GM21723 (cell line): ENCODE results near the gene GPX1.

Source experiments
- ATAC-seq: cut with Tn5 transposase; IDR thresholded peaks from one replicate; pipeline ENCODE4 v1.9.1; 2021; ENCODE audit warnings: mild to moderate bottlenecking, moderate library complexity; ENCODE audit not compliant: unreplicated experiment

Gene GPX1

DNA sequence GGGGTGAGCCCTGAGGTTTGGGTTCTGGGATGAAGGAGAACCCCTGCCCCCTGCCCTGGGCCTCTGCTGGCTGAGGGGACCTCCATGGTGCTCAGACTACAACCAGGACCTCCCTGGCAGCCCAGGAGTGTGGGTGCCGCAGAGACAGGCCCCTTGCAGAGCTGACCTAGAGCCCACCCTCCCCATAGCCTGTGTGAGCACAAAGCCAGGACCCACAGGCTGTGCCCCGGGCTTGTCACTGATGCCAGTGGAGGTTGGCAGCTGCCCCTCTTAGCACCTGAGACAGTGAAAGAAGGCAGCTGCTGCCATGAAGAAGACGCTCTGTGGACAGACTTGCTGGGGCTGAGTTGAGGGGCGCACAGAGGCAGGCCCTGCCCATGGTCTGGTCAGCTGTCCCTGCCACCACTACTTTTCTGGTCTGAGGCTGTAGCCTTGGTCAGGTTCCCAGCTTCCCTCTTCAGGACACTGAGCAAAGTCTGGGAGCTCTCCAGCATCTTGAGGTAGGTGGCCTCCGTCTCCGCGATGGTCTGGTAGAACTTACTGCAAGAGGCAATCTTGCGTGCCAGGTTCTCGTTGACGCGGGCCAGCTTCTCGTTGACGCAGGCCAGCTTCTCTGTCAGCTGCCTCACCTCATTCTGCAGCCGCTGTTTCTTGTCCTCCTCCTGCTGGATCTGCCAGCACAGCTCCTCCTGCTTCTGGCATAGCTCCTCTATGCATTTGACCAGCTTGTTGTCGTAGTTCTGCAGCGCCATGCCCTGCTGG, 41.3 kb downstream of the GPX1 start:
- no peak for ATAC-seq

DNA sequence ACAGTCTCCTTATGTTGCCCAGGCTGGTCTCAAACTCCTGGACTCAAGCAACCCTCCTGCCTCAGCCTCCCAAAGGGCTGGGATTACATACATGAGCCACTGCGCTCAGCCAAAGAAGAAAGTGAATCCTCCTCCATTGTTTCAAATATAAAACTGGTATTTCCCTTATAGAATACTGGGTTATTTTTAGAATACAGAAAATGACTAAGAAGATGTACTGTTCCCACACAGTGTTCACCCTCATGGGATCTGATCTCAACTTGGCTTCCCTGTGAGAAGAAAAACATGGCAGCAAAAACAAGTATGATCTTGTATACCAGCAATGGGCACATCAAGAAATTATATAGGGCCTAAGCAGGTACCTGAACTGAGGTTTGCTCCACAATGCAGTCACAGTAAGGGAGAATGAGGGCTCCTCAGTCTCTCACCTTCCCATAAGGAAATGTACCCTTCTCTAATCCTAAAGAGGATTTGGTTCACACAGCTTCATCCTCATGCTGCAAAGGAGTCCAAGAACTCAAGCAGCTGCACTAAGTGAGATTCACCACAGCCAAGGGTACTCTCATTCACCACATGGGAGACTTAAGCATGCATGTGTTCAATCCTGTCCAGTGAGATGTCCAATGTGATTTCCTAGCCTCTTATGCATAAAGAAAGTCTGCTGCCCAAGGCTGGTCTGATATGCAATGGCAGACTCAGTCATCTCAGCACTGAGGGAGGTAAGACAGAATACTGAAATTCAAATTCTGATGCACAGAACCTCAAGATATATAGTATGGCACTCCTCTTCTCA, 44.1 kb downstream of the GPX1 start:
- ATAC-seq: no peak

DNA sequence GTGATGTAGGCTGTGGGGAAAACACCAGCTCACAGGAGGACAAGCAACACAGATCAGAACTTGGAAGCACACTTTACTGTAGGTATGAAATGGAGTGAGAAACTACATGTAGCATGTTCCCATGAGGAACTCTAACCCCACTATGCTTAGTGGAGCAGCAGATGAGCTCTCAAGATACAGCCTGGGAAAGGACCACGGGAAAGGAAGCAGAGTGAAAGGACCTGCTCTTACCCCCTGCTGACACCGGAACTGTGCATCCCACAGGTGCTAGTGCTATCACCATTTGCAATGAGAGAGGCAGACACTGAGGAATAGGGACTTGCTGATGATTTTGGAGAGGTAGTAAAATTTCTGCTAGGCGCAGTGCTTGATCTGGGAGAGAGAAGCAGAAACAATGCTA, 46.9 kb downstream of the GPX1 start:
- no peak for ATAC-seq

DNA sequence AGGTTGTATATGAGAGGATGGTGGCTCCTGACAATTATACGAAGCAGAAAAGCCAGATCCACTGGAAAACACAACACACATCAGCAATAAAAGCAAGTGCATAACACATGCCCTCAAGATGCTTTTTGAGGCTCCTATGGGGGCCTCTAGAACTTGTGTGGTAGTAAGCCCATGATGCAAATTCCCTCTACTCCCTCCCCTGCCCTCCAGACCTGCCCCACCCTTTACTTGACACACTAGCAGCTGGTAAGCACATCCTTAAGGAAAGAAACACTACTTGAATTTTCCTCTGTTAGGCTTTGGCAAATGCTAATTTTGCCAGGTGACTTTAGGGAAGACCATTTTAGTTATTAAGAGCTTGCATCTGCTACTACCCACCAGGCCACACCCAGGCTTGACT, 47.5 kb downstream of the GPX1 start:
- no peak for ATAC-seq
